Calu3 (cell line): ENCODE results near the gene CMIP. TPM values are rescaled to one million over a fixed set of nuclear protein-coding genes. Genes with fewer than 3 reads are reported as not detected.

Experiments
- BruUV-seq: library from RNA; stranded (reverse); fragments of 400-500 nt; replicated peaks from 2 replicates; lab custom pipeline; 2021; lab: Mats Ljungman, UMichigan
- CTCF ChIA-PET: fragments of 300-600 bp; sonication (Branson Sonifier 250); formaldehyde crosslinking; loops from one replicate; lab custom pipeline; 2022; ENCODE audit warnings: antibody characterized with exemption; lab: Charles Lee
- DNase-seq: peaks from one replicate; pipeline ENCODE4 v3.0.0; 2022
- H3K27ac Mint-ChIP-seq: one replicate; pipeline ENCODE4 v1.8.0; 2022; ENCODE audit warnings: mixed read lengths; ENCODE audit not compliant: unreplicated experiment
- H3K27me3 Mint-ChIP-seq: one replicate; pipeline ENCODE4 v1.8.0; 2022; ENCODE audit warnings: mixed read lengths; ENCODE audit not compliant: unreplicated experiment
- H3K36me3 Mint-ChIP-seq: one replicate; pipeline ENCODE4 v1.8.0; 2022; ENCODE audit warnings: mild to moderate bottlenecking, moderate library complexity, mixed read lengths; ENCODE audit not compliant: insufficient read depth, unreplicated experiment
- H3K4me1 Mint-ChIP-seq: one replicate; pipeline ENCODE4 v1.8.0; 2022; ENCODE audit warnings: mild to moderate bottlenecking, low read depth, mixed read lengths; ENCODE audit not compliant: unreplicated experiment
- H3K4me3 Mint-ChIP-seq: one replicate; pipeline ENCODE4 v1.8.0; 2022; ENCODE audit warnings: mild to moderate bottlenecking, low read depth, moderate library complexity, mixed read lengths; ENCODE audit not compliant: unreplicated experiment
- H3K9me3 Mint-ChIP-seq: one replicate; pipeline ENCODE4 v1.8.0; 2022; ENCODE audit warnings: low read depth, mixed read lengths; ENCODE audit not compliant: unreplicated experiment
- intact Hi-C: fragments of 100-400 bp; cut with micrococcal nuclease; formaldehyde crosslinking; loops from one replicate; pipeline ENCODE4 v1.10.0; 2022; ENCODE audit not compliant: unreplicated experiment
- total RNA-seq: library from RNA; stranded (reverse); gene quantifications from 2 replicates; pipeline ENCODE4 v1.2.3, GENCODE V29; 2022
- TF ChIP-seq, protein P1 (sequence below): fragments of 200-600 bp; IDR thresholded peaks from one replicate; pipeline ENCODE4 v1.8.0; 2022; ENCODE audit warnings: antibody characterized with exemption; ENCODE audit not compliant: unreplicated experiment

Gene CMIP
- total RNA-seq, 1 experiment from 2014 or later: 82.7 TPM

DNA sequence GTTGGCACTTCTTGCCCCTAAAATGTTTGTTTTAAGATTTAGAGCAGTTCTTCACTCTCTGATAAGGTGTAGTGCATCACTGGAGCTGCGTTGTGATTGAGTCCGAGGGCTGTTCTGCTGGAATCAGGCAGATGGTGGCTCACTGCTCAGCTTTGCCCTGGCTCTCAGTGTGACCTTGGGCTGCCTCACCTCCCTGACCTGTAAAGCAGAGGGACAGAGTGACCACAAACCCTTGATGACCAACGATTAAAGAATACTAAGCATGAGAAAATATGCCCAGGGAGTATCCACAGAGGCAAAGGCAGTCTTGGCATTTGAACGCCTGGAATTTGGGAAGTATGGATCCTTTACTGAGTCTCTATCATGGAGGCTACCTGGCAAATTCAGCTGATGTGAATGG lies 18.1 kb downstream of the CMIP start:
- TF ChIP-seq, protein P1, sequence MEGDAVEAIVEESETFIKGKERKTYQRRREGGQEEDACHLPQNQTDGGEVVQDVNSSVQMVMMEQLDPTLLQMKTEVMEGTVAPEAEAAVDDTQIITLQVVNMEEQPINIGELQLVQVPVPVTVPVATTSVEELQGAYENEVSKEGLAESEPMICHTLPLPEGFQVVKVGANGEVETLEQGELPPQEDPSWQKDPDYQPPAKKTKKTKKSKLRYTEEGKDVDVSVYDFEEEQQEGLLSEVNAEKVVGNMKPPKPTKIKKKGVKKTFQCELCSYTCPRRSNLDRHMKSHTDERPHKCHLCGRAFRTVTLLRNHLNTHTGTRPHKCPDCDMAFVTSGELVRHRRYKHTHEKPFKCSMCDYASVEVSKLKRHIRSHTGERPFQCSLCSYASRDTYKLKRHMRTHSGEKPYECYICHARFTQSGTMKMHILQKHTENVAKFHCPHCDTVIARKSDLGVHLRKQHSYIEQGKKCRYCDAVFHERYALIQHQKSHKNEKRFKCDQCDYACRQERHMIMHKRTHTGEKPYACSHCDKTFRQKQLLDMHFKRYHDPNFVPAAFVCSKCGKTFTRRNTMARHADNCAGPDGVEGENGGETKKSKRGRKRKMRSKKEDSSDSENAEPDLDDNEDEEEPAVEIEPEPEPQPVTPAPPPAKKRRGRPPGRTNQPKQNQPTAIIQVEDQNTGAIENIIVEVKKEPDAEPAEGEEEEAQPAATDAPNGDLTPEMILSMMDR: no peak
- BruUV-seq: no TSS peak
- H3K27ac Mint-ChIP-seq: no peak overlapping the region
- H3K36me3 Mint-ChIP-seq: peaks cover 23% of the 10 kb centered on the region
- H3K27me3 Mint-ChIP-seq: no peaks in the 10 kb centered on the region
- H3K4me3 Mint-ChIP-seq: no peak overlapping the region
- H3K9me3 Mint-ChIP-seq: no peaks in the 10 kb centered on the region
- CTCF ChIA-PET: no interaction called here
- intact Hi-C loops: no loop called here
- DNase-seq: no peak
- peaks cover 33% of the 10 kb centered on the region for H3K4me1 Mint-ChIP-seq

DNA sequence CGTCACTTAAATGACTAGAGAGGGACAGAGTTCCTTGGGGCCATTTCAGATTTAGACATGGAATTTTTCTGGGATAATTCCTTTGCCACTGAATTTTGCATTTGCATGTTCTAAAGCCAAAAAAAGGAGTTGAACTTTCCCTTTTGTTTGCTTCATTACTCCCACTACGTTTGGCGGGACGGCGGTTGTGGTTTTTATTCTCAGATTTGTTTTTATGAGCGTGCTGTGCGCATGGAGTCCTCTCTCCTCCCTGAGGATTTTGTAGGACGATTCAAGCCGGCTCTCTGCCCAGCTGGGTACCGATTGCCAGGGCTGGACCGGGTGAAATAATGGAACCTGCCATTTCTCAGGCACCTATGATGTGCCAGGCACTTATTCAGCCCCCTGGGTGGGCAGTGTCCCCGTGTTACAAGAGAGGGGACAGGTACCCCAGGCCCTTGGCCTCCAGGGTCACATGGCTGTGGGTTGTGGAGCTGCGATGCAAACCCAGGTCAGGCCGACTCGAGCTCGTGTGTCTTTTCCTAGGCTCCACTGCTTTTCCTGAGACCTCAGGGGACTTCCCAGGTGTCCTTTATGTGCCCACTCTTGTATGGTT lies 18.8 kb downstream of the CMIP start:
- Mint-ChIP-seq H3K27ac (no peak overlapping the region), H3K4me1 (peaks cover 26% of the 10 kb centered on the region), H3K36me3 (peaks cover 16% of the 10 kb centered on the region), H3K9me3 (no peaks in the 10 kb centered on the region), H3K4me3 (no peak overlapping the region), H3K27me3 (no peaks in the 10 kb centered on the region)
- TF ChIP-seq, protein P1: no peak
- DNase-seq: no peak
- intact Hi-C loops: no loop called here
- no TSS peak for BruUV-seq
- CTCF ChIA-PET: interaction anchor here (0.6 kb wide), 1 partner anchor 46 kb away, joined by 3 read pairs; no protein-coding TSS in a partner anchor

DNA sequence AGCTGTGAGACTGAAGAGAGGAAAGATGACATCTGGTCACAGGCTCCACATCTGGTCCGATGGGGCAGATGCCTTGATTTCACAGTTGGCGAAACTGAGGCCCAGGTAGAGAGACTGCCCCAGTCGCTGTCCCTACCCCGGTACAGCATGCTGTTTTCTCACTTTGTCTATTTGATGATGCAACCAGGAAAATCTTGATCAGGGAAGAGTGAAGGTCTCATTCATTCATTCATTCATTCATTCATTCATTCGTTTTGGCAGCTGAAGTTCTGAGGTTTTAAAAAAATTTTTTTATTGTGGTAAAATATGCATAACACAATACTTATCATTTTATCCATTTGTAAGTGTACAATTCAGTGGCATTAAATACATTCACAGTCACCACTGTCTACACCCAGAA lies 19.7 kb downstream of the CMIP start:
- intact Hi-C loops: no loop called here
- no peaks in the 10 kb centered on the region for H3K9me3 Mint-ChIP-seq
- CTCF ChIA-PET: interaction anchor here (0.5 kb wide), 1 partner anchor 10 kb away, joined by 3 read pairs; no protein-coding TSS in a partner anchor
- DNase-seq: no peak
- no TSS peak for BruUV-seq
- peaks cover 14% of the 10 kb centered on the region for H3K36me3 Mint-ChIP-seq
- no peak overlapping the region for H3K27ac Mint-ChIP-seq
- H3K27me3 Mint-ChIP-seq: no peaks in the 10 kb centered on the region
- TF ChIP-seq, protein P1: no peak
- H3K4me3 Mint-ChIP-seq: no peak overlapping the region
- H3K4me1 Mint-ChIP-seq: peaks cover 19% of the 10 kb centered on the region

DNA sequence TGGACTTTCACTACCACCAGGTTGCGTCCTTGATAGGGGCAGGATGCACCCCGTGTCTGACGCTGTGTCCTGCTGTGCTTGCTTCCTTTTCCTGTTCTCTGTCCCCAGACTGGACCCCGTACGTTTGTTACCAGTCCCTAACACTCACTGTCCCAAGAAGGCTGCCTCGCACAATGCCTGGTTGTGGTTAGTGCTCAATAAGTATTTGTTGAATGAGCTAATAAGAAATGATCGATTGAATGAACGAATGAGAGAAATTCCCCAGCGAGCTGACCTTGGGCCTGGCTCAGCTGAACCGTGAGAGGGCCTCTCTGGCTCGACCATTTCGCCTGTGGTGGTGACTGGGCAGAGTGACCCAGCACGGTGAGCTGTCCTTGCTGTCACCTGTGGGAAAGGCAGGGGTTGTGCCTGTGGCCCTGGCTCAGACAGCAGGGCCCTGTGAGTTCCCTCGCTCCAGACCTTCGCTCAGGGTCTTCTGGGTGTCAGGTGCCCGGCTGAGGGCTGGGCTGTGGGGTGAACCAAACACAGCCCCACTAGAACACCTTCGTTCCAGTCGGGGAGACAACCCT lies 20.9 kb downstream of the CMIP start:
- intact Hi-C loops: no loop called here
- H3K36me3 Mint-ChIP-seq: peaks cover 12% of the 10 kb centered on the region
- H3K9me3 Mint-ChIP-seq: no peaks in the 10 kb centered on the region
- H3K27ac Mint-ChIP-seq: no peak overlapping the region
- no peak for DNase-seq
- TF ChIP-seq, protein P1: no peak
- no TSS peak for BruUV-seq
- CTCF ChIA-PET: no interaction called here
- no peaks in the 10 kb centered on the region for H3K27me3 Mint-ChIP-seq
- no peak overlapping the region for H3K4me3 Mint-ChIP-seq
- peaks cover 26% of the 10 kb centered on the region for H3K4me1 Mint-ChIP-seq
